PFSK-1 (cell line): Measurements from ENCODE around the gene RPTOR.

Experiments used
- POLR2AphosphoS5 ChIP-seq: IDR thresholded peaks from 2 replicates; pipeline ENCODE4 v1.6.1; 2012; ENCODE audit warnings: low read depth, mild to moderate bottlenecking, control low read depth, low read length, moderate library complexity
- SIN3A ChIP-seq: IDR thresholded peaks from 2 replicates; pipeline ENCODE4 v1.6.1; 2012; ENCODE audit warnings: mild to moderate bottlenecking, low read length, moderate library complexity, borderline replicate concordance; ENCODE audit not compliant: insufficient read depth
- TAF1 ChIP-seq: IDR thresholded peaks from 2 replicates; pipeline ENCODE4 v1.6.1; 2012; ENCODE audit warnings: low read length, control low read depth, borderline replicate concordance; ENCODE audit not compliant: insufficient read depth
- TF ChIP-seq, protein P1 (sequence below), 2 experiments: IDR thresholded peaks; 2 replicates each; pipeline versions ENCODE4 v1.6.1 to v1.8.0; 2011 to 2012; ENCODE audit warnings: low read depth in 2 of 2, low read length in 2 of 2, control low read depth in 1 of 2, inconsistent platforms in 1 of 2, mild to moderate bottlenecking in 1 of 2, moderate library complexity in 1 of 2; ENCODE audit not compliant: insufficient read depth in 1 of 2

DNA sequence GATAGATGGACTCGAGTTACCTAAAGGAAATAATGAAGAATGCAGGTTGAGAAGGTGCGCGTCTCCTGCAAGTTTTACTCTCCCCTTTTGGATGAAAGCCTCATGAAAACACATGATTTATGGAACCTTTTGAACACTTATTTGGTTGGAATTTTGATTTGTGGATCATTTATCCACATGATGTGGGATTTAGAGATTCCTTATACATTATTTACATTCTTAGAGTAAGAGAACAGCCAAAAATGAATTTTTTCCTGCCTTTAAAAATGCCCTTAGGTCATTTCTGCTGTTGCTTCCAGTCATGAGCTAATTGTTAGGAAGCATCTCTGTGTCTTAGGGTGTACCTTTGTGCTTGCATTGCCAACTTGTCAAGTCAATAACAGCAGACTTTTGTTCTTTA is 99.9 kb downstream of the RPTOR start:
- TF ChIP-seq POLR2AphosphoS5 (no peak), SIN3A (no peak), TAF1 (no peak)
- TF ChIP-seq, protein P1, sequence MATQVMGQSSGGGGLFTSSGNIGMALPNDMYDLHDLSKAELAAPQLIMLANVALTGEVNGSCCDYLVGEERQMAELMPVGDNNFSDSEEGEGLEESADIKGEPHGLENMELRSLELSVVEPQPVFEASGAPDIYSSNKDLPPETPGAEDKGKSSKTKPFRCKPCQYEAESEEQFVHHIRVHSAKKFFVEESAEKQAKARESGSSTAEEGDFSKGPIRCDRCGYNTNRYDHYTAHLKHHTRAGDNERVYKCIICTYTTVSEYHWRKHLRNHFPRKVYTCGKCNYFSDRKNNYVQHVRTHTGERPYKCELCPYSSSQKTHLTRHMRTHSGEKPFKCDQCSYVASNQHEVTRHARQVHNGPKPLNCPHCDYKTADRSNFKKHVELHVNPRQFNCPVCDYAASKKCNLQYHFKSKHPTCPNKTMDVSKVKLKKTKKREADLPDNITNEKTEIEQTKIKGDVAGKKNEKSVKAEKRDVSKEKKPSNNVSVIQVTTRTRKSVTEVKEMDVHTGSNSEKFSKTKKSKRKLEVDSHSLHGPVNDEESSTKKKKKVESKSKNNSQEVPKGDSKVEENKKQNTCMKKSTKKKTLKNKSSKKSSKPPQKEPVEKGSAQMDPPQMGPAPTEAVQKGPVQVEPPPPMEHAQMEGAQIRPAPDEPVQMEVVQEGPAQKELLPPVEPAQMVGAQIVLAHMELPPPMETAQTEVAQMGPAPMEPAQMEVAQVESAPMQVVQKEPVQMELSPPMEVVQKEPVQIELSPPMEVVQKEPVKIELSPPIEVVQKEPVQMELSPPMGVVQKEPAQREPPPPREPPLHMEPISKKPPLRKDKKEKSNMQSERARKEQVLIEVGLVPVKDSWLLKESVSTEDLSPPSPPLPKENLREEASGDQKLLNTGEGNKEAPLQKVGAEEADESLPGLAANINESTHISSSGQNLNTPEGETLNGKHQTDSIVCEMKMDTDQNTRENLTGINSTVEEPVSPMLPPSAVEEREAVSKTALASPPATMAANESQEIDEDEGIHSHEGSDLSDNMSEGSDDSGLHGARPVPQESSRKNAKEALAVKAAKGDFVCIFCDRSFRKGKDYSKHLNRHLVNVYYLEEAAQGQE (IDR thresholded peaks at IDR 0.05; ENCODE audit: insufficient read depth in 1 of 2, low read depth in 2 of 2, low read length in 2 of 2) = no peak
